Measurements from ENCODE around the gene ORC1. TPM values are rescaled to one million over a fixed set of nuclear protein-coding genes. Genes with fewer than 3 reads are reported as not detected.

ORC1 gene
- 7.1 and 8.1 TPM in 2 replicates for total RNA-seq

GRCh38 chr1:52404116-52404974 lies at the start of gene ORC1, which contains the start of gene PRPF38A:
TSS of gene ORC1 (minus strand) at chr1:52404423. CDS start at chr1:52402223, 2,200 bp downstream.
TSS of gene PRPF38A (plus strand) at chr1:52404602. CDS start at chr1:52404750, 148 bp downstream.

DNA sequence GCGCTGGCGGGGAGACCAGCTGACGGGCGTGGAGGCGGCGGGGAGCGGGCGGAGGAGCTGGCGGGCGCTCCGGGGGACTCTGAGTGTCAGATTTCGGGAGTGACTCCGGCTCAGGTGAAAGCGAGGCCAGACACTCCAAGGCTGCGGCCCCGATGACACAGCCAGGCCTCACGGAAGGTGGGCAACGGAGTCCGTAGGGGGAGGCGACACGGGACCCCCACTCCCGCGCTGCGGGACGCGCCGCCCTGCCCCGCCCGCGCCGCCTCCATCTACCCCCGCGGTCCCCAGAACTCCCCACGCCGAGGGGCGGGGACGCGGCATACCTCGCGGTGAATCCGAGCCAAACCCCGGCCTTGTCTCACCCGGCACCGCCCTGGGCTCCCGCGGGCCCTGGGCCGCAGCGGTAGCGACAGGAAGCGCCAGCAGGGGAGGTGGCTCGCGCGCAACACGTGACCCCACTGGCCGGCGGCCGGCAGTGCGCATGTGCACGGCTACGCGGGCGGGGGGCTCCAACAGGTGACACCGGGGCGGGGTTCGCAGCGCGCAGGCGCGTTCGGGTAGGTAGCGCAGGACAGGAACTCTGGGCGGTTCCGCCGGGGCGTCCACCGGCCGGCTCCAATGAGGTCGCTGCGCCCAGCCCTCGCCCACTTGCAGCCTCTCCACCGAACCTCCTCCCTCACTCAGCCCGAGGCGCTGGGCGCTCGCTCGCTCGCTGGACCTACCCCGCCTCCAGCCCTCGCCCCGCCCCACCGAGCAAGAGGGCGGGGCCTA lies 38.3 kb downstream of the ORC1 start, which contains the start of gene CC2D1B:
Gene CC2D1B, minus strand, starts transcription at position 460 of the 771 bp plus-strand sequence. CDS start 1,585 bp downstream, outside the sequence.

Other genes with a start within 250 kb of the ORC1 start
- gene CC2D1B, start 38.2 kb downstream of the ORC1 start, total RNA-seq = 23.4 and 24.1 TPM in 2 replicates
- gene PRPF38A, start 179 bp upstream of the ORC1 start, total RNA-seq = 10.0 and 20.0 TPM in 2 replicates
- 12.8 and 21.6 TPM in 2 replicates for gene TUT4, start 148.7 kb upstream of the ORC1 start, total RNA-seq
- gene GPX7, start 197.9 kb upstream of the ORC1 start, total RNA-seq = 21.9 and 55.5 TPM in 2 replicates
- not detected in 2 replicates for gene SHISAL2A, start 228.7 kb upstream of the ORC1 start, total RNA-seq

Data from epithelial cell of alveolus of lung (primary cell).